HEK293T (cell line): Measurements from ENCODE around the gene LRRIQ1.

Experiments
- ARNT ChIP-seq: fragments of 450-650 bp; IDR thresholded peaks from 2 replicates; pipeline ENCODE4 v1.6.1; 2017; ENCODE audit warnings: mild to moderate bottlenecking
- BHLHE40 ChIP-seq: fragments of 450-650 bp; IDR thresholded peaks from 2 replicates; pipeline ENCODE4 v1.6.1; 2016; ENCODE audit warnings: mild to moderate bottlenecking, moderate library complexity, borderline replicate concordance
- CTBP1 ChIP-seq: fragments of 450-650 bp; IDR thresholded peaks from 2 replicates; pipeline ENCODE4 v1.6.1; 2016; ENCODE audit warnings: borderline replicate concordance
- ELF4 ChIP-seq: fragments of 450-650 bp; IDR thresholded peaks from 2 replicates; pipeline ENCODE4 v1.6.1; 2017; ENCODE audit warnings: antibody characterized with exemption
- FOXA1 ChIP-seq: fragments of 450-650 bp; IDR thresholded peaks from 2 replicates; pipeline ENCODE4 v1.6.1; 2016; ENCODE audit warnings: mild to moderate bottlenecking
- FOXK2 ChIP-seq: fragments of 450-650 bp; IDR thresholded peaks from 2 replicates; pipeline ENCODE4 v1.6.1; 2016; ENCODE audit warnings: mild to moderate bottlenecking
- FOXM1 ChIP-seq: fragments of 450-650 bp; IDR thresholded peaks from 2 replicates; pipeline ENCODE4 v1.6.1; 2017; ENCODE audit warnings: mild to moderate bottlenecking, borderline replicate concordance
- HDGF ChIP-seq: fragments of 450-650 bp; IDR thresholded peaks from 2 replicates; pipeline ENCODE4 v1.6.1; 2017; ENCODE audit warnings: antibody characterized with exemption, borderline replicate concordance
- L3MBTL2 ChIP-seq: fragments of 450-650 bp; conservative IDR thresholded peaks from 2 replicates; pipeline ENCODE4 v1.6.1; 2016; ENCODE audit warnings: mild to moderate bottlenecking
- LEF1 ChIP-seq: fragments of 450-650 bp; IDR thresholded peaks from 2 replicates; pipeline ENCODE4 v1.6.1; 2017; ENCODE audit warnings: mild to moderate bottlenecking, borderline replicate concordance
- NFRKB ChIP-seq: fragments of 450-650 bp; IDR thresholded peaks from 2 replicates; pipeline ENCODE4 v1.6.1; 2016; ENCODE audit warnings: mild to moderate bottlenecking, moderate library complexity
- PKNOX1 ChIP-seq: fragments of 450-650 bp; IDR thresholded peaks from 2 replicates; pipeline ENCODE4 v1.6.1; 2016
- SP1 ChIP-seq: fragments of 450-650 bp; IDR thresholded peaks from 2 replicates; pipeline ENCODE4 v1.6.1; 2017
- SUZ12 ChIP-seq: fragments of 450-650 bp; IDR thresholded peaks from 2 replicates; pipeline ENCODE4 v1.6.1; 2016; ENCODE audit warnings: mild to moderate bottlenecking

- TF ChIP-seq SUZ12 (no peak), PKNOX1 (no peak), ARNT (no peak), BHLHE40 (no peak), LEF1 (no peak), HDGF (no peak), FOXM1 (no peak), L3MBTL2 (no peak), CTBP1 (no peak), FOXK2 (no peak), ELF4 (no peak), NFRKB (no peak), SP1 (no peak), FOXA1 (no peak)
These were observed 53.6 kb downstream of the LRRIQ1 start for GRCh38 chr12:85089792-85090191.
